Stimulated activated CD4-positive, alpha-beta T cell treated with anti-CD3 and anti-CD28 coated beads, Interleukin-15, amount 100 ng/mL, for 1 hour (primary cell): ENCODE measurements around the gene GPHN.
"Not testable (repeated sequence)": the region's sequence is repeated elsewhere in the genome, so short reads cannot be mapped to it uniquely, and the experiment has no call there.

ENCODE experiments used
- DNase-seq, 2 donors: peaks; one replicate each; pipeline ENCODE4 v3.0.0-alpha.2; 2020; ENCODE audit warnings: low read depth in 1 of 2, low spot score in 1 of 2

GPHN gene

DNA sequence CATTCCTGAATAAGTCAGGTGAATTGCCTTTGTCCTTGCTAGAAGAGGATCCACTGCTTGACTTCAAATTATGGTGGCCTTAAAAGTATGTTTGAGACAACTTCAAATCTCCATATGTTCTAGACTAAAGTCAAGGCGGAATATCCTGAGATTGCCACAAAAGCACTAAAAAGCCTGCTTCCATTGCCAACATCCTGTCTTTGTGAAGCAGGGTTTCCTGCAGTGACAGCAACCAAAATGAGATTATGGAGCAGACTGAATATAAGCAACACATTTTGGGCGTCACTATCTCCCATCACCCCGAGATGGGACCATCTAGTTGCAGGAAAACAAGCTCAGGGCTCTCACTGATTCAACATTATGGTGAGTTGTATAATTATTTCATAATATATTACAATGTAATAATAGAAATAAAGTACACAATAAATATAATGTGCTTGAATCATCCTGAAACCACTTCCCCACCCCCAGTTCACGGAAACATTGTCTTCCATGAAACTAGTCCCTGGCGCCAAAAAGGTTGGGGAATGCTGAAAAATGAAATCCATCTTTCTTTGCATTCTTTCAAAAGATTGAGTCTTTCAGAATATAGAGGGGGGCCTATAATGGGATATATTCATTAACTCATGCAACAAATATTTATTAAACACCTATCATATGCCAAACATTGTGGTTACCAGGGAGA is 143.7 kb downstream of the GPHN start:
- no peak for DNase-seq

DNA sequence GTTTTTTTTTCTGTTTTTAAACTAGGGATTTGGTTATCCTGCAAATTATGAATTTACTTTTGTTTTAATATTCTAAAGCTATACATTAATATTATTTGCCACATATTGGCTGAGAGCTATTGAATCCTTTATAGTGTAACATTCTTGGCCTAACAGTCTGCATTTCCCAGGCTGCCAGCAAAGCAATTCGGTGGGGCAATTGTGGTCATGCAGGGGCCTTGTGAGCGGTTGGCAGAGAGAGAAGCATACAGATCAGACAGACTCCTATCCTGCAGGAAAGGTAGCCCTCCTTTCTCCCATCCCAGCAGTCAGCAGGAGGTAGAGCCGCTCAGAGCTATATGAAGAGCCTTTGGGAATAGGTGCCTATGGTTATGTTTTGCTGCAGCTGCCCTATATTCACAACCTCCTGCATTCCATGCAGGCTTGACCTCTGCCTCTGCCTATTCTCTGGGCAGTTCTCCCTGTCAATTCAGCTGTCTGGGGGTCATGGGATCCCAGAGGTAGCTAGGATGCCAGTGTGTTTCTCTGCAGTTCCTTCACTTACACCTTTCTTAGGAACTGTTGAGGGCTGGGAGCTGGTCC is 144.7 kb downstream of the GPHN start:
- no peak for DNase-seq

DNA sequence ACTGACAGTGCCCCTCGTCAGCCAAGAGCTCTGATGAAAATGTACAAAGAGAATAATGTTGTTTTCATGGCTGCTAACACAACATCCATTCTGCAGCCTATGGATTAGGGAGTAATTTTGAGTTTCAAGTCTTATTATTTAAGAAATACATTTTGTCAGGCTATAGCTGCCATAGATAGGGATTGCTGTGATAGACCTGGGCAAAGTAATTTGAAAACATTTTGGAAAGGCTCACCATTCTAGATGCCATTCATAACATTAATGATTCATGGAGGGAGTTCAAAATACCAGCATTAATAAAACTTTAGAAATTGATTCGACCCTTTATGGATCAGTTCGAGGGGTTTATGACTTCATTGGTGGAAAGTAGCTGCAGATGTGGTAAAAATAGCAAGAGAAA is 149.8 kb downstream of the GPHN start:
- no peak for DNase-seq

DNA sequence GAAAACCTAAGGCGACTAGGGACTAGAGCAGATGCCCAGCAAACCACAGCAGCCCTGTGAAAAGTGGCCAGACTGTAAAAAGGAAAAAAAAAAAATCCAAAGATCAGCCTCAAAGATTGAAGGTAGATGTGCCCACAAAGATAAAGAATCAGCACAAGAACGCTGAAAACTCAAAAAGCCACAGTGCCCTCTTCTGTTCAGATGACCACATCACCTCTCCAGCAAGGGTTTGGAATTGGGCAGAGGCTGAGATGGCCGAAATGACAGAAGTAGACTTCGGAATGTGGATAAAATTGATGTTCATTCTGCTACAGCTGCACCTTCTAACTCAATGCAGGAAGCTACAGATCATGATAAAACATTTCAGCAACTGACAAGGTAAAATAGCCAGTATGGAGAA is 154.4 kb downstream of the GPHN start:
- DNase-seq: no peak

DNA sequence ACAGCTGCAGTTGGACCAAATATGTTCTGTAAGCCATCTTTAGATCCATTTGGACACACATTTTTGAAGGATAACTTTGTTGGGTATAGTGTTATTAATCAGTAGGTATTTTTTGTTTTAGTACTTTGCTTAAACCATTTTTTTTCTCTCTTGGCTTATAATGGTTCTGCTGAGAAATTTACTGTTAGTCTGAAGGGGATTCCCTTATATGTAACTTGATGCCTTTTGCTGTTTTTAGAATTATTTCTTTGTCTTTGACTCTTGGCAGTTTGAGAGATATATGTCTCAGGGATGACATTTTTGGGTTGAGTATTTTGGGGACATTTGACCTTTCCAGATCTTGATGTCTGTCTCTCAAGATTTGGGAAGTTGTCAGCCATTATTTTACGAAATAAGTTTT is 169.8 kb downstream of the GPHN start:
- DNase-seq: no peak

DNA sequence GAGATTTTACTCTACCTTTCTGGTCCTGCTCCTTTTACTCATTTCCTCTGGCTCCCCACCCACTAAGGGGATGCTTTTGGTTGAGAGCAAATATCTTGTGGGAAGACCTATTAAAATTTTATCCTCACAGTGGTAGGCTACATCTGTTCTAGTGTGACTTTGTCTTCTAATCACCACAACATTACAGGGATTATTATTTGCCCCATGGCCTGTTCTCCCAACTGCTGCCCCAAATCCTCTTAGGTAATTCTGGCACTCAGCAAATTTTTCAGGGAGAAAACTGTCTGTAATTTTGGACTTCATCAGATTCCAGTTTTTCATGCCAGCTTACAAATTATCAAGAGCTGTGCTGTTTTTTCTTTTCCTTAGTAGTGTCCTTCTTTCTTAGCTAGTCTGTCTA is 172.3 kb downstream of the GPHN start:
- DNase-seq: no peak

DNA sequence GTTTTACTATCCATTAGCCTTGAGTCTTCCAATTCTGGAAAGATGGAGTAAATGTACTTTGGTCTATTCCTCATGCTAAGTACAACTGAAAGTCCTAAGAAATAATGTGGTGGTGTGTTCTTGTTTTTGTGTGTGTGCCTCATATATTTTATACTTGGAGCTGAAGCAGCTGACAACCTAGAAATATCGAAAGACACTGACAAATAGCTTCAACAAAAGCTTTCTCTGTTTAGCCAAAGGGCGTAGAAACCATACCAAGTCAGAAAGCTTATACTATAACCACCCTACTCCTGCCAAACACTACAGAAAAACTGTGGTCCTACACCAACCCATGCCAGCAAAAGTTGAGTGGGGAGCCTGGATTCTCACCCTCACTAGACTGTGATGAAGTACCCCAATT is 188.4 kb downstream of the GPHN start:
- no peak for DNase-seq

DNA sequence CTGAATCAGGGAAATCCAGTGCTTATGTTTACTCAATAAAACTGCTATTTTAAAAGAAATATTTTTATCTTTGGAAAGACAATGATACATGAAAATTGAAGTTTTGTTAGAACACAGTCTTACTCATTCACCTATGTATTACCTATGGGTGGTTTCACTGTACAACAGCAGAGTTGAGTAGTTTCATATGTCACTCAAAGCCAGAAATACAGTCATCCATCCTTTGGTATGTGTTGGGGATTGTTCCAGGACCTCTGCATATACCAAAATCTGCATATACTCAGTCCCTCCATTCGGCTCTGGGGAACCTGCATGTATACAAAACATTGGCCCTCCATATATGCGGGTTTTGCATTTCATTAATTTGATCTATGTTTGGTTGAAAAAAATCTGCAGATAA is 190.6 kb downstream of the GPHN start:
- DNase-seq: no peak

DNA sequence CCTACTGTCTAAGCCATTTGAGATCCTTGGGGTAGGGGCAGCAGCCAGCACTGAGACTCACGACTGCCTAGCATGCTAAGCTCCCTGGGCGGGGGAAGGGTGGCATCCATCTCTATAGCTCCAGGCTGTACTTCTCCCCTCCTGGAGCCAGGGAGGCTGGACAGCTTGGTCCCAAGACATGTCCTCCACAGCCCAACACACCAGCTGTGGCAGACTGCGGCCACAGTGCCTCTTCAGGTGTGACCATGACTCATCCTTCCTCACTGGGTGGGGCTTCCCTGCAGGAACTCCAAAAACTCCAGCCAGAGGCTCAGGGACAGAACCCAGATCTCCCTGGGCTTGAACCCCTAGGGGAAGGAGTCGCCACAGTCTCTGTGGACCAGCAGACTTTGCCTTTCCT is 193.9 kb downstream of the GPHN start:
- no peak for DNase-seq

DNA sequence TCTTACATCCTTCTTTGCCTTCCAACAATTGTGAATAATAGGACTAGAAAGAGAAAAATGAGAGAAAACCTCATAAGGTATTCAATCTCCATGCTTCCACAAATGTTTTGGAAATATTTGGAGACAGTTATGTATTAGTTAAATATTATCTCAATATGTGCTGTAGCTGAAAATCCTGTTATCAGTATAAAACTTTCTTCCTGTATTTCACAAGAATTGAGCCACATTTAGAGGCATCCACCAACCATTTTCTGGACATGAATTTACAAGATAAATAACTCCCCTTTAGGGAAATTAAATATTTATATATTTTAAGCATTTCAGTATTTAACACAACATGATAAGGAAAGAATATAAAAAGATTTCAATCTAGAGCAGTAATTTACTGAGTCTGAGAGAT is 200.3 kb downstream of the GPHN start:
- DNase-seq: no peak

DNA sequence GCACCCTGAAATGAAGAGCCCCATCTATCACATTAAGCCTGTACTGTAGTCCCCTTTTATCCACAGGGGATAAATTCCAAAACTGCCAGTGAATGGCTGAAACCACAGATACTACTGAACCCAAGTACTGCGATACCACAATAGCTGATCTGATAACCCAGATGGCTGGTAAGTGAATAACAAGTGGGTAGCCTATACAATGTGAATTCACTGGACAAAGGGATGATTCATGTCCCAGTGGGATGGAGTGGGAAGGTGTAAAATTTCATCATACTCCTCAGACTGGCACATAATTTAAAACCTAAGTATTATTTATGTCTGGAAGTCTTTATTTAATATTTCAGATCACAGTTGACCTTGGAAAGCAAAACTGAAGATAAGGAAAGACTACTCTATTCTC is 201.3 kb downstream of the GPHN start:
- DNase-seq: no peak

DNA sequence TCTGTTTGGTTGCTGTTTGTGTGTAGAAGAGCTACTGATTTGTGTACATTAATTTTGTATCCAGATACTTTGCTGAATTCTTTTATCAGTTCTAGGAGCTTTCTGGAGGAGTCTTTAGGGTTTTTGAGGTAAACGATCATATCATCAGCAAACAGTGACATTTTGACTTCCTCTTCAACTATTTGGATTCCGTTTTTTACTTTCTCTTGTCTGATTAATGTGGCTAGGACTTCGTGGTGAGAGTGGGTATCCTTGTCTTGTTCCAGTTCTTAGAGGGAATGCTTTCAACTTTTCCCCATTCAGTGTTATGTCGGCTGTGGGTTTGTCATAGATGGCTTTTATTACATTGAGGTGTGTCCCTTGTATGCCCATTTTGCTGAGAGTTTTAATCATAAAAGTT is 206.3 kb downstream of the GPHN start:
- DNase-seq: not testable (repeated sequence)

DNA sequence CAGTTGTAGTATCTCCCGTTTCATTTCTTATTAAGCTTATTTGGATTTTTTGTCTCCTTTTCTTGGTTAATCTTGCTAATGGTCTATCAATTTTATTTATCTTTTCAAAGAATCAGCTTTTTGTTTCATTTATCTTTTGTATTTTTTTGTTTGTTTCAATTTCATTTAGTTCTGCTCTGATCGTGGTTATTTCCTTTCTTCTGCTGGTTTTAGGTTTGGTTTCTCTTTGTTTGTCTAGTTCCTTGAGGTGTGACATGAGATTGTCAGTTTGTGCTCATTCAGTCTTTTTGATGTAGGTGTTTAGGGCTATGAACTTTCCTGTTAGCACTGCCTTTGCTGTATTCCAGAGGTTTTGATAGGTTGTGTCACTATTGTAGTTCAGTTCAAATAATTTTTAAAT is 207.4 kb downstream of the GPHN start:
- DNase-seq: not testable (repeated sequence)

DNA sequence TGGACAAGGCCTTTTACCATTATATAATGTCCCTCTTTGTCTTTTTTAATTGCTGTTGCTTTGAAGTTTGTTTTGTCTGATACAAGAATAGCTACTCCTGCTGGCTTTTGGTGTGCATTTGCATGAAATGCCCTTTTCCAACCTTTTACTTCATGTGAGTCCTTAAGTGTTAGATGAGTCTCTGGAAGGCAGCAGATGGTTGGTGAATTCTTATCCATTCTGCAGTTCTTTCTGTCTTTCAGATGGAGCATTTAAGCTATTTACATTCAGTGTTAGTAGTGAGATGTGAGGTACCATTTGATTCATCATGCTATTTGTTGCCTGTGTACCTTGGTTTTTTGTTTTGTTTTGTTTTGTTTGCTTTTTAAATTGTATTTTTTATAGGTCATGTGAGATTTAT is 208.3 kb downstream of the GPHN start:
- no peak for DNase-seq

DNA sequence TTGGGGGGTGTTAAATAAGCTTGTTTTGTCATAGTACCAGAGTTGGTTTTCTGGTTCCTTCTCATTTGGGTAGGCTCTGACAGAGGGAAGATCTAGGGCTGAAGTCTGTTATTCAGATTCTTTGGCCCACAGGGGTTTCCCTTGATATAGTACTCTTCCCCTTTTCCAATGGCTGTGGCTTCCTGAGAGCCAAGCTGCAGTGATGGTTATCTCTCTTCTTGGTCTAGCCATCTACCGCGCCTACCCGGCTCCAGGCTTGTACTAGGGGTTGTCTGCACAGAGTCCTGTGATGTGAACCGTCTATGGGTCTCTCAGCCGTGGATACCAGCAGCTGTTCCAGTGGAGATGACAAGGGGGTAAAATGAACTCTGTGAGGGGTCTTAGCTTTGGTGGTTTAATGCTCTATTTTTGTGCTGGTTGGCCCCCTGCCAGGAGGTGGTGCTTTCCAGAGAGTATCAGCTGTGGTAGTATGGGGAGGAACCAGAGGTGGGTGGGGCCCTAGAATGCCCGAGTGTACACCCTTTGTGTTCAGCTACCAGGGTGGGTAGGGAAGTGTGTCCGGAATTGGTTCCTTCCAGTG is 209.7 kb downstream of the GPHN start:
- no peak for DNase-seq

DNA sequence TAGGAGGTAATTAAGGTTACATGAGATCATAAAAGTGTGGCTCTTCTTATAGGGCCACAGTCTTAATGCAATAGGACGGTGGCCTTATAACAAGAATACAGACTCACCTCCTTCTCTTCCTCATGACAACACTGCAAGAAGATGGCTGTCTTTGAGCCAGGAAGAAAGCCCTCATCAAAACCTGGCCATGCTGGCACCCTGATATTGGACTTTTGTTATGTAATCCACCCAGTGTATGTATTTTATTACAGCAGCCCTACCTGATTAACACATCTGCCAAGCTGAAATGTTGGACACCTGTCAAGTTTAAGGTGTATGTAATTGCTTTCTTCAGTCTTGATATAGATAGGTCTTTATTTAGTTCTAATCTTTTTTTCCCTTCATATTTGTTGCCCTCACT is 217.0 kb downstream of the GPHN start:
- no peak for DNase-seq

DNA sequence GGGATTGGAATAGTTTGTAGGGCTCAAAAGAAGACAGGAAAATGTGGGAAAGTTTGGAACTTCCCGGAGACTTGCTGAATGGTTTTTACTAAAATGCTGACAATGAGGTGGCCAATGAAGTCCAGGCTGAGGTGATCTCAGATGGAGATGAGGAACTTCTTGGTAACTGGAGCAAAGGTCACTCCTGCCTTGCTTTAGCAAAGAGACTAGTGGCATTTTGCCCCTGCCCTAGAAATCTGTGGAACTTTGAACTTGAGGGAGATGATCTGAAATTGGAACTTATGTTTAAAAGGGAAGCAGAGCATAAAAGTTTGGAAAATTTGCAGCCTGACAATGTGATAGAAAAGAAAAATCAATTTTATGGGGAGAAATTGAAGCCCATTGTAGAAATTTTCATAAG is 223.4 kb downstream of the GPHN start:
- DNase-seq: not testable (repeated sequence)

DNA sequence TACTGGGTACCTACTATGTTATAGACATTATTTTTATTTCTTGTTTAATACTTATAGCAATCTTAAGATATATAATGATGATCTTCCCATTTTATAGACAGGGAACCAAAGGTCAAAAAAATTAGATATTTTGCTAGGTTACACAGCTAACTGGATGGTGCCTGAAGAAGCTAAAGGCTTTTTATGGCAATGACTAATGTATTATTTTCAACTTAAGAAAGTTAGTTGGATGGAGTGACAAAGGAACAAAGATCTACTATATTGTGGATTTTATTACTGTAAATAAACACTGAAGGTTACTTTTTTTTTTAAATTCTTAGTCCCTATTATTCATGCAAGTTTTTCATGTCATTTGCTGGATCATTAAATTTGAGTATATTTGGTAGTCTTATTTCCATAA is 227.9 kb downstream of the GPHN start:
- DNase-seq: no peak

DNA sequence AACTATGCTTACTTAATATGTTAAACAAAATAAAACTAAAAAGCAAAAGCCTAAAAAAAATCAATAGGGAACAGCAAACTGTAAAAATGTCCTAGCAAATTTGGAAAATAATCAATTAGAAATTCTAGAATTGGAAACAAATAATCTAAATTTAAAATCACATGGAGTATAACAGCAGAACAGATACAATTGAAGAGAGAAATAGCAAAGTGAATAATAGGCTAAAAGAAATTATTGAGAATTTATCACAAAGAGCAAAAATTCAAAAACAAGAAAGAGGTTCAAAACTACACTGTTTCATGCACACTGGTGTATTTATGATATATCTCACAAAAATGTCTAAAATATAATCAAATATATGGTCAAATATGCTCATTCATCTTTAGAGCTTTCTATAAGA is 231.9 kb downstream of the GPHN start:
- DNase-seq: no peak

DNA sequence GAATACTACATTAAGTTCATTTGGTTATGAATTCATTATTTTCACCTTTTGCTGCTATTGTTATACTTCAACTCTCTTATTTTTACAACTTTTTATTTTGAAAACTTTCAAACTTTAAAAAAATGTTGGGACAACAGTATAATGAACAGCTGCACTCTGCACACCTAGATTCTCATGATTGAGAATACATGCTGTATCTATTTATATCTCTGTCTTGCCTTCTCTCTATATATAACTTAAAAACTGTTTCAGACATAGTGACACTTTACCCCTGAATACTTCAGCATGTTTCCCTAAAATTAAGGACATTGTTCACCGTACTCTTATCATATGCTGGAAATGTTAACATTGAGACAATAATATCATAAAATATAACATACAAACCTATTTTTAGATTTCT is 237.1 kb downstream of the GPHN start:
- DNase-seq: no peak

DNA sequence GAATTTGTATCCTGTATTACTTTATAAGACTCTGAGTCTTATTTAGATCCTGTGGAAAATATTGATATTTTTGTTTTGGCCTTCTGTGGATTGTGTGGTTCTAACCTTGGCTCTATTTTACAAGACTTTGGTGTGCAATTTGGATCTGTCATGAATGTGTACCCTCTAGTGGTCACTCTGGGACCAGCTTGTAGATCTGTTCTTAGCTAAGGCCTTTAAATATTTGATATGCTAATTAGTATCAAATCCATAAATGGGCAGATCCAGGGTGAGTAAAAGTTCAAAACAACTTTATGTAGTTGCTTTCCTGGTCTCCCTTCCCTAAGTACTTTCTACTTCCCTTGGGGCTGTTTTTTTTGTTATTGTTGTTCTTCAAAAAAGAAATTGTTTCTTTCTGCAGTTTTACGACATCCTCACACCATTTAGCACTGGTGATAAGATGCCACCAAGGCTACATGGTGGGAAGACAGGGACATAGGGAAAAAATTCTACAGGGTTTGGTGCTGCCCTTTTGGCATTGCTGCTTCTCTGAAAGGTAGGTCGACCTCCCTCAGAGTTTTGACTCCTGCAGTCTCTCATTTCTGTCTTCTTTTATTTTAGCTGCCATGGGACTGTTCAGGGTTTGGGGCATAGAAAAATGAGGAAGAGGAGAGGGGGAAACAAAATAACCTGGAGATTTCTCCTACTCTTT is 238.5 kb downstream of the GPHN start:
- no peak for DNase-seq

DNA sequence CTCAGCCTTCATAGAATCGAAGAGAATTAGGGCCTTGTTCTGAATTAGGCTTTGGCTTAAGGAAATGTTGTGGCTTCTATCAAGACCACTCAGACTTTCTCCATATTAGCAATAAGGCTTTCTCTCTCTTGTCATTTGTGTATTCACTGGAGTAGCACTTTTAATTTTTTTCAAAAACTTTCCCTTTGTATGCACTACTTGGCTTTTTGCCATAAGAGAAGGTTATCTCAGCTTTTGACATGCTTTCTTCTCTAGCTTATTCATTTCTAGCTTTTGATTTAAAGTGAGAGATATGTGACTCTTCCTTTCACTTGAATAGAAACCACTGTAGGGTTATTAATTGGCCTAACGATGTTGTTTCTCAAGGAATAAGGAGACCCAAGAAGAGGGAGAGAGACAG is 244.2 kb downstream of the GPHN start:
- DNase-seq: no peak
